Measurements from ENCODE around the gene PRMT3. TPM values are rescaled to one million over a fixed set of nuclear protein-coding genes. Genes with fewer than 3 reads are reported as not detected.

Gene PRMT3
- total RNA-seq, 1 experiment from 2014 or later = 22.6 TPM

- Histone ChIP-seq H2BK5ac (ENCODE audit: insufficient read length, low read length) (no peak overlapping the region), H2BK12ac (ENCODE audit: insufficient read length, low read depth, low read length) (no peak overlapping the region)
These were observed 66.3 kb downstream of the PRMT3 start for GRCh38 chr11:20453657-20454316.

More at GRCh38 chr11:20453657-20454316, 66.3 kb downstream of the PRMT3 start:
- no peaks in the 10 kb centered on the region for H3K27me3 Mint-ChIP-seq (ENCODE audit: low read depth)
- no CpG with 5 or more reads among the region's 4 CpGs for WGBS (ENCODE audit: extremely low coverage, insufficient read length, low lambda C conversion rate)
- H3K56ac ChIP-seq (ENCODE audit: insufficient read length, low read depth, low read length) = no peak overlapping the region
- H4K5ac ChIP-seq (ENCODE audit: insufficient read length, low read depth, low read length) = no peak overlapping the region
- H3K4me1 Mint-ChIP-seq = 0 out of 4 replicates have a peak, but pooled peaks cover 0 to 3% of the 10 kb centered on the region in 2 experiments
- no peaks in the 10 kb centered on the region for H3K9me3 Mint-ChIP-seq
- H3K23ac ChIP-seq (ENCODE audit: insufficient read length, low read depth, low read length) = no peak overlapping the region
- H4K91ac ChIP-seq (ENCODE audit: insufficient read length, low read depth, low read length) = no peak overlapping the region
- H2BK20ac ChIP-seq (ENCODE audit: low read depth, low read length, poor library complexity, severe bottlenecking) = no peak overlapping the region
- no peak overlapping the region for H2AK5ac ChIP-seq (ENCODE audit: insufficient read length, low read length)
- H3K36me3 Mint-ChIP-seq (ENCODE audit: insufficient read depth in 1 of 3, low read depth in 3 of 3) = 0 out of 7 replicates have a peak, but pooled peaks cover 0 to 2% (median 0%) of the 10 kb centered on the region in 3 experiments
- no peak overlapping the region for H3K27ac ChIP-seq (ENCODE audit: insufficient read length, low read depth, low read length)
- no peaks in the 10 kb centered on the region for H3K27me3 ChIP-seq (ENCODE audit: insufficient read depth, low read length)
- H3K27ac Mint-ChIP-seq = no peak overlapping the region
- H3K4me2 ChIP-seq (ENCODE audit: insufficient read depth, insufficient read length, low read length) = no peak overlapping the region
- no peak overlapping the region for H2BK120ac ChIP-seq (ENCODE audit: low read depth, low read length, poor library complexity, severe bottlenecking)
- DNase-seq = no peak
- H4K8ac ChIP-seq (replicated peaks; ENCODE audit: insufficient read length, low read depth, low read length) = no peak overlapping the region
- H3K79me2 ChIP-seq (ENCODE audit: insufficient read depth, low read length) = no peaks in the 10 kb centered on the region
- TF ChIP-seq CTCF (conservative IDR thresholded peaks at IDR 0.05) = no peak
- H2AFZ ChIP-seq (ENCODE audit: low read length) = no peak overlapping the region
- H3K4ac ChIP-seq (ENCODE audit: low read depth, low read length) = no peak overlapping the region
- H3K14ac ChIP-seq (ENCODE audit: insufficient read depth, low read length) = no peak overlapping the region
- no peaks in the 10 kb centered on the region for H3K4me1 ChIP-seq (ENCODE audit: insufficient read depth, low read length)
- H3K18ac ChIP-seq (ENCODE audit: insufficient read length, low read depth, low read length) = no peak overlapping the region
- H4K20me1 ChIP-seq (ENCODE audit: control insufficient read depth, insufficient read depth, insufficient read length) = no peaks in the 10 kb centered on the region
- no peak overlapping the region for H2BK15ac ChIP-seq (ENCODE audit: low read depth, low read length)
- no peak overlapping the region for H3K4me3 Mint-ChIP-seq
- no peak overlapping the region for H3T11ph ChIP-seq (ENCODE audit: low read length)
- no peak overlapping the region for H3K9ac ChIP-seq (ENCODE audit: extremely low read depth, insufficient read length, low read length)
- H3K79me1 ChIP-seq (ENCODE audit: insufficient read depth, low read depth, low read length, poor library complexity, severe bottlenecking) = no peaks in the 10 kb centered on the region
- no peaks in the 10 kb centered on the region for H3K23me2 ChIP-seq (ENCODE audit: insufficient read length, low read depth, low read length, poor library complexity, severe bottlenecking)
- no peaks in the 10 kb centered on the region for H3K9me3 ChIP-seq (ENCODE audit: control insufficient read depth, low read depth, low read length)
